Measurements from ENCODE around the gene MOAP1.
"Not testable (repeated sequence)": the region's sequence is repeated elsewhere in the genome, so short reads cannot be mapped to it uniquely, and the experiment has no call there.

MOAP1 gene

DNA sequence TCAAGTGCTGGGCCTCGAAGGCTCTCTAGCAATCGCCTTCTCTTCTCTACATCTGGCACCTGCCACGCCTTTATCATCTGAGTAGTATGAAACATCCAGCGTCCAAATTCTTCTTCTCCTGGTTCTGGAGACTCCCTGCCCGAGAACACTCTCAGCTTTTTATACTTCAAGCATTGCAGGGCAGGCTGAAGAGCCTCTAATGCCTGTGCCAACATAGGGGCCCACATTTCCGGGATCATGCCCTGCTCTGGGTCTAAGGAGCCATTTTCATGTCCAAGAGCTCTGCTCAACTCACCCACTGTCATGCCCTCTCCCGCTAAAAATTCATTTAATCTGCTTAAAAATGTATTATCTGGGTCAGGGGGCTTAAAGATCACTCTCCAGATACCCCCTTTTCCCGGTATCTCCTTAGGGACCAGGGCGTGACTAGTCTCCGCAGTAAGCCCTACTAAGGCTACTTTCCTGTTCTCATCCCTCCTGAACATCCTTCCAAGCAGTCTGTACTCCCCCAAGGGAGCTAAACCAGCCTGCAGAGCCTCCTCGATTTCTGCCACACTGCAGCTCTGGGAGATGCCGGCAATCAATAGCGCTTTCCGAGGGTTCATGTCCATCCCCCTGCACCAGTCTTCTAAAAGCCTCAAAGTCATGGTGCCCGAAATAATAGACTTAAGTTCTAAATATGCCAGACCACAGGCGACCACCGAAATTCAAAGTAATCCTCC, 940 bp downstream of the MOAP1 start:
- no peak for DNase-seq

DNA sequence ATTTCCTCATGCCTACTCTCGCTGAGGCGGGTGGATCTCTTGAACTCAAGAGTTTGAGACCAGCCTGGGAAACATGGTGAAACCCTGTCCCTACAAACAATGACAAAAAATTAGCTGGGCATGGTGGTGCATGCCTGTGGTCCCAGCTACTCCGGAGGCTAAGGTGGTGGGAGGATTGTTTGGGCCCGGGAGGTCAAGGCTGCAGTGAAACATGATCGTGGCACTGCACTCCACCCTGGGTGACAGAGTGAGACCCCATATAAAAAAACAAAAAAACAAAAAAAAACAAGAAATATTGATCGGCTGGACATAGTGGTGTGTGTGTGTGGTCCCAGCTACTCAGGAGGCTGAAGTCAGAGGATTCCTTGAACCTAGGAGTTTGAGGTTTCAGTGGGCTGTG, 9.2 kb downstream of the MOAP1 start:
- DNase-seq, result no peak

DNA sequence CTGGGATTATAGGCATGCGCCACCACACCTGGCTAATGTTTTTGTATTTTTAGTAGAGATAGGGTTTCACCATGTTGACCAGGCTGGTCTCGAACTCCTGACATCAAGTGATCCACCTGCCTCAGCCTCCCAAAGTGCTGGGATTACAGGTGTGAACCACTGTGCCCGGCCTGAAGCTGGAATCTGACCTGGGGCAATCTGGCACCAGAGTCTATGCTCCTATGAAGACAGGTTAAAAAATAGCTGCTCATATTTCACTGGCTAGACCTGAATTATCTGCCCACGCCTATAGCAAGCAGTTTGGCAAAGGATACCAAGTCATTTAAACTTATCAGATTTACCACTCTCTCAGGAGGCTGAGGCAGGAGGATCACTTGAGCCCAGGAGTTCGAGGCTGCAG, 10.0 kb downstream of the MOAP1 start:
- DNase-seq, result not testable (repeated sequence)

DNA sequence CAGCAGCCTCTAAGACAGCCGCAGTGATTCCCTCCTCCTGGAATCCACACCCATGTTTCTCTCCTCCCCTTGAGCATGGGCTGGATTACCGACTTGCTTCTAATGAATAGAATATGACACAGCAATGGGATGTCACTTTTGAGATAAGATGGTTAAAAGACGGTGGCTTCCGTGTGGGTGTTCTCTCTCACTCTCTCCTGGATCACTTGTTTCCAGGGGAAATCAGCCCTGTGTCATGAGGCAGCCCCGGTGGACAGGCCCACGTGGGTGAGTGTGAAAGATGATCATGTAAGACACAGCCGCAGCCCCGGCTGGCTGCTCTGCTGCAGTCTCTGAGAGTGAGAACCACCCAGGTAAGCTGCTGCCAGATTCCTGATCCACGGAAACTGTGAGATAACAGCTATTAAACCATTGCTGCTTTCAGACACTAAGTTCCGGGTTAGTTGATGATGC, 10.7 kb downstream of the MOAP1 start:
- no peak for DNase-seq

DNA sequence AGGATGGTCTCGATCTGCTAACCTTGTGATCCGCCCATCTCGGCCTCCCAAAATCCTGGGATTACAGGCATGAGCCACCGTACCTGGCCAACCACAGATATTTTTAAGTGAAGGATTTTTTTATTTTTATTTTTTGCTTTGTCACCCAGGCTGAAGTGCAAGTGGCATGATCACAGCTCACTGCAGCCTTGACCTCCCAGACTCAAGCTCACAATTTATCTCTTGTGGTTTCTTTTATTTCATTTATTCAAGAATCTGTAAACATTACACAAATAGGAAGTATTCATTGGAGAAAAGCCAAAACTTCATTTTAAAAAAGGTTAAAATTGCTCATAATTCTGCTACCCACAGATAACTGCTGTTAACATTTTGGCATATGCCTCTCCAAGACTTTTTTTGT, 13.3 kb downstream of the MOAP1 start:
- no peak for DNase-seq

- not testable (repeated sequence) for DNase-seq
Observed at GRCh38 chr14:93170141-93170540, 14.6 kb downstream of the MOAP1 start.

- not testable (repeated sequence) for DNase-seq
Observed at GRCh38 chr14:93169619-93170018, 15.1 kb downstream of the MOAP1 start.

- not testable (repeated sequence) for DNase-seq
Observed at GRCh38 chr14:93168610-93169009, 16.1 kb downstream of the MOAP1 start.

DNA sequence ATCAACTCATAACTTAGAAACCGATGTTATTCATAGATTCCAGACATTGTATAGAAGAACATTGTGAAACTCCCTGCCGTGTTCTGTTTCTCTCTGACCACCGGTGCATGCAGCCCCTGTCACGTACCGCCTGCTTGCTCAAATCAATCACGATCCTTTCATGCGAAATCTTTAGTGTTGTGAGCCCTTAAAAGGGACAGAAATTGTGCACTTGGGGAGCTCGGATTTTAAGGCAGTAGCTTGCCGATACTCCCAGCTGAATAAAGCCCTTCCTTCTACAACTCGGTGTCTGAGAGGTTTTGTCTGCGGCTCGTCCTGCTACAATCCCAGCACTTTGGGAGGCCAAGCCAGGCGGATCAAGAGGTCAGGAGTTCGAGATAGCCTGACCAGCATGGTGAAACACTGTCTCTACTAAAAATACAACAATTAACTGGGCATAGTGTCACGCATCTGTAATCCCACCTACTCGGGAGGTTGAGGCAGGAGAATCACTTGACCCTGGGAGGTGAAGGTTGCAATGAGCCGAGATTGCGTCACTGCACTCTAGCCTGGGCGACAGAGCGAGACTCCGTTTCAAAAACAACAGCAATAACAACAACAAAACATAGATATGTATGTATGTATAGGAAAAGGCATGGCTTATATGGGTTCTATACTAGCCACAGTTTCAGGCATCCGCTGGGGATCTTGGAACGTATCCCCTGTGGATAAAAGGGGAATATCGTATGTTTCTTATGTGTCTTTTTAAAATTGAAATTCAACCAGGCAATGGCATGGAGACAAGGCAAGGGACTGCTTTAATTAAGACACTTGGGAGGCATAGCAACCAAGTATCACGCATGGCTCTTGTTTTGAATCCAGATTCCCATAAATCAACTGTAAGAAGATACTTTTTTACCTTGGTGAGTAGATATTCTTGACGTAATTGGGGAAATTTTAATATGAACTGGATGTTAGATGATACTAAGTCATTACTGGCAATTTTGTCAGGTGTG, 19.1 kb downstream of the MOAP1 start:
- DNase-seq, result not testable (repeated sequence)

DNA sequence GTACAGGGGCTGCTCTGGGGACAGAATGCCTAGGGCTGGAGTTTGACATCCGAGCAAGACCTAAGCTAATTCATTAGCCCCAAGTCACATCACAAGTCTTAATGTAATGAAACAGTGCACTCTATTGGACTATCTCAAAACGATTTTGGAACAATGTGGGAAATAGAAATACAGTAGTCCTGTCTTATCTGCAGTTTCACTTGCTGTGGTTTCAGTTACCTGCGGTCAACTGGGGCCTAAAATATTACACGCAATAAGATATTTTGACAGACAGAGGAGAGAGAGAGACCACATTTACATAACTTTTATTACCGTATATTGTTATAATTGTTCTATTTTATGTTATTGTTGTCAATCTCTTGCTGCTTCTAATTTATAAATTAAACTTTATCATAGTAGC, 21.1 kb downstream of the MOAP1 start:
- no peak for DNase-seq

DNA sequence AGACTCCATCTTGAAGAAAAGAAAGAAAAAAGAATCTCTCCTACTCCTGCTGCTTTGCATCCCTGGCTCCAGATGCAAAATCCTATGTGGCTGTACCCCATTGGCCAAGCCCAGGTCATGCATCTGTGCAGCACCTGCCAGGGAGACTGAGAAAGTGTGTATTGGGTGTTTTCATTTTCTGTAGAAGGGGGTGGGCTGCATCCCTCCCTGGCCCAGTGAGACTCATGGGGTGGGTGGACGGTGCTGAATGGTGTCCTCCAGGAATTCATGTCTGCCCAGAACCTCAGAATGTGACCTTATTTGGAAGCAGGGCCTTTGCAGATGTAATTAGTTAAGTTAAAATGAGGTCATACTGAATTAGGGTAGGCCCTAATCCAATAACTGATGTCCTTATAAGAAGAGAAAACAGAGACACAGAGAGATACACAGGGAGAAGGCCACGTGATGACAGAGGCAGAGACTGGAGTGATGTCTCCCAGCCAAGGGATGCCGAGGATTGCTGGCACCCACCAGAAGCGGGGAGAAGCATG, 23.2 kb downstream of the MOAP1 start:
- DNase-seq, result no peak

DNA sequence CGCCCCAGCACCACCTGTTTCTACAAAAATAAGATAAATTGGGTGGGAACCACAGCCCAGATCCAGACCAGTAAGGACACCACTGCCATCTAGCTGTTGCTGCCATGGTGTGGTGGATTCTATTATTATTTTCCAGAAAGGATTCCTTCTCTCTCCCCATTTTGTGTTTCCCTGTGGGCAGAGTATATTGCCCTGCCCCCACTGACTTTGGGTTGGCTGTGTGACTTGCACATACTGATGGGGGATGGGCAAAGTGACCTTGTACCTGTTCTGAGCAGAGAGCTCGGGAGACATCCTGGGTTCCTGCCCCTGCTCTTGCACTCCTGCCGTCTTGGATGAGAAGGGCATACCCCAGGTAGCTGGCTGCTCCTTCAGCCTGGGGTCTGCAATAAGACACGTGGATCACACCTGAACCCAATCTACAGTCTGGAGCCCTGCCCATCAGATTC, 24.3 kb downstream of the MOAP1 start:
- no peak for DNase-seq

DNA sequence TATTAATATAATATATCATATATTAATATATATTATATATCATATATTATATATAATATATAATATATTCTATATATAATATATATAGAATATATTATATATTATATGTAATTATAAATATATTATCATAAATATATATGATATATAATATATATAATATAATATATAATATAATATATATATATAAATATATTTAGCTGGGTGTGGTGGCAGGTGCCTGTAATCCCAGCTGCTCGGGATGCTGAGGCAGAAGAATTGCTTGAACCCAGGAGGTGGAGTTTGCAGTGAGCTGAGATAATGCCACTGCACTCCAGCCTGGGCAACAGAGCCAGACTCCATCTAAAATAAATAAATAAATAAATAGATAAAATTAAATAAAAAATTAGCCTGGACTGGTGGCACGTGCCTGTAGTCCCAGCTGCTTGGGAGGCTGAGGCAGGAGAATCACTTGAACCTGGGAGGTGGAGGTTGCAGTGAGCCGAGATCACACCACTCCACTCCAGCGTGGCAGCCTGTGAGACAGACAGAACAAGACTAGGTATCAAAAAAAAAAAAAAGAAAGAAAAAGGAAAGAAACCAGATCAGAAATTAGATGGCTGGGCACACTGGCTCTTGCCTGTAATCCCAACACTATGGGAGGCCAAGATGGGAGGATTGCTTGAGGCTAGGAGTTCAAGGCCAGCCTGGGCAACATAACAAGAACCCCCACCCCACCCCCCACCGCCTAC, 24.9 kb downstream of the MOAP1 start:
- DNase-seq, result not testable (repeated sequence)

- not testable (repeated sequence) for DNase-seq
Observed at GRCh38 chr14:93158349-93158748, 26.3 kb downstream of the MOAP1 start.

GRCh38 chr14:93156693-93157369, 27.9 kb downstream of the MOAP1 start:
- DNase-seq, result no peak

DNA sequence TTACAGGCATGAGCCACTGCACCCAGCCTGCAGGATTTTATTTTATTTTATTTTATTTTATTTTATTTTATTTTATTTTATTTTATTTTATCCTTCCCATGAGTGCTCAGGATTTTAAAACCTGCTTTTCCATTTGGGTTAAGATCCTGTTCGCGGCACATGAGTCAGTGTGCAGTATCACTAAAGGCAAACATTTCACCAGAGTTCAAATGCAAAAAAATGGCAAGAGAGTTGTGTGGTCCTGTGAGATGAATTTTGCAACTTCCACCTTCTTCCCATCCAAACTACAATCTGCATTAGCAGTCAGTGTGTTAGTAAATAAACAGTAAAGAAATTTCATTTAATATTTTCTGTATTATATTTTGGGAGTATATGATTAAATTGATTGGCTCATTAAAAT, 29.0 kb downstream of the MOAP1 start:
- no peak for DNase-seq

DNA sequence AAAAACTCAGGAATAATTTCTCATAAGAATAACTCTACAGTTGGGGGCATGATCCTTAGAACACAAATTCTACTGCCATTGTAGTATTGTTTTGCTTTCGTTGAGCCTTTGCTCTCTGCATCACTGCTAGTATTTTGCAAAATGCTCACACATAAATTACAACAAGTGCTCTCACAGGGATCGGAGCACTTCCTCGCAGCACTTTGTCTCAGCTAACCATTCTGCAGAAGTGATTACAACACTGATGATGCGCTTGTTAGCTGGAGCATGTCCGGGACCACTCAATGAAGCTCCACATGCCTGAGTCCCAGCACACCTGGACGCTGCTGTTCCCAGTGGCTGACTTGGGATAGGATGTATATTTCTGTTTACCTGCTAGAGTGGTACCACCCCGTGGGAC, 31.6 kb downstream of the MOAP1 start:
- DNase-seq, result no peak

DNA sequence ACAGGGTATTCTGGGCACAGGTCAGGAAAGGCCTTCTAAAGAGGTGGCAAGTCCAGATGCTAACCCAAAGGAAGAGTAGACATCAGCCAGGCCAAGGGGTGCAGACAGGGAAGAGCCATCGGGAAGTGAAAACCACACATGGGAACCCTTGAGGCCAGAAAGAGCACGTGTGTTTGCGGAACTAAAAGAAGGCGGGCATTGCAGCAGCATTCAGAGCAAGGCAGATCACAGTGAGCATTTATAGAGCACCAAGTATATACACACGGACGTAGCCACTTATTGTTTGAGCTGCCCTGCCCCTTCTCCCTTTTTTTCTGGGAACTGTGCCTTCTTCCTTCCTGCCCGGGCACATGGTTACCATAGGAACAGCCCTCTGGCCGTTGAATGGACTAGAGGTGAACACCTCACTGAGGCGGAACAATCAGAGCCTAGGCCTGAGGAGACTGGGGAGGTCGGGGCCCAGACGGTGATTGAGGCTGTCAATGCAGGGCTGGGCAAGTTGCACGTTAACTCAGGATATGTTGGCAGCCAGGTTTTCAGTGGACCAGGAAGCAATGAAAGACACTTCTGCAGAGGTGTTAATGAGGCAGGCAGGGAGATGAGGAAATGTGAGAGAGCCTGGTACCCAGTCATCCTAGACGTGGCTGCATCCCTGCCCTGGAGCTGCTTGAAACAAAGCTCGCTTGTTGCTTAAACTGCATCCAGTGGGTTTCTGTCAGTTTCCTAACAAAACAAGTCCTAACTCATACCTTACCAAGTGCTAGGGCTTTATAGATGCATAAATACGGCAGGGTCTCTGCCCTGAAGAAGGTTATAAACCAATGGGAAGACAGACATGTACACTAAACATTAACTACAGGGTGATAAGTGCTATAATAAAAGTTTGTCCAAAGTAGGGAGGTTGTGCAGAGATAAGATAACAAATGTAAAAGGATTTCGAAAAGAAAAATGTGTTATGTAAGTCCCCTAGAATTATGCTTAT, 34.2 kb downstream of the MOAP1 start:
- DNase-seq, result no peak

GRCh38 chr14:93148979-93149378, 35.7 kb downstream of the MOAP1 start:
- no peak for DNase-seq

GRCh38 chr14:93146119-93146518, 38.6 kb downstream of the MOAP1 start:
- DNase-seq, result no peak
